ENCODE data around the gene MSI2.

Gene MSI2

GRCh38 chr17:57273490-57273889, 17.2 kb downstream of the MSI2 start:
- no peak for DNase-seq

GRCh38 chr17:57274162-57274561, 17.8 kb downstream of the MSI2 start:
- no peak for DNase-seq

- no peak for DNase-seq
Measured at GRCh38 chr17:57275071-57275764, 18.9 kb downstream of the MSI2 start.

- no peak for DNase-seq
Measured at GRCh38 chr17:57276621-57277020, 20.3 kb downstream of the MSI2 start.

GRCh38 chr17:57277923-57278604, 21.7 kb downstream of the MSI2 start:
- no peak for DNase-seq

GRCh38 chr17:57278740-57279387, 22.5 kb downstream of the MSI2 start:
- no peak for DNase-seq

- DNase-seq, result no peak
Measured at GRCh38 chr17:57279432-57279831, 23.1 kb downstream of the MSI2 start.

GRCh38 chr17:57281887-57282286, 25.6 kb downstream of the MSI2 start:
- no peak for DNase-seq

GRCh38 chr17:57282296-57282695, 26.0 kb downstream of the MSI2 start:
- DNase-seq, result no peak

GRCh38 chr17:57283203-57283971, 27.1 kb downstream of the MSI2 start:
- no peak for DNase-seq

- no peak for DNase-seq
Measured at GRCh38 chr17:57284583-57284982, 28.3 kb downstream of the MSI2 start.

GRCh38 chr17:57284984-57285646, 28.8 kb downstream of the MSI2 start:
- DNase-seq, result peak; percentile 14

GRCh38 chr17:57285701-57286100, 29.4 kb downstream of the MSI2 start:
- no peak for DNase-seq

GRCh38 chr17:57286399-57287105, 30.2 kb downstream of the MSI2 start:
- DNase-seq, result no peak

GRCh38 chr17:57288040-57288772, 31.9 kb downstream of the MSI2 start:
- DNase-seq, result no peak

GRCh38 chr17:57288773-57289121, 32.4 kb downstream of the MSI2 start:
- DNase-seq, result no peak

GRCh38 chr17:57289130-57289529, 32.8 kb downstream of the MSI2 start:
- DNase-seq, result no peak

- DNase-seq, result no peak
Measured at GRCh38 chr17:57289613-57290012, 33.3 kb downstream of the MSI2 start.

- no peak for DNase-seq
Measured at GRCh38 chr17:57290981-57291380, 34.7 kb downstream of the MSI2 start.

GRCh38 chr17:57292091-57292490, 35.8 kb downstream of the MSI2 start:
- DNase-seq, result no peak

- DNase-seq, result no peak
Measured at GRCh38 chr17:57293077-57293476, 36.8 kb downstream of the MSI2 start.

GRCh38 chr17:57294101-57294500, 37.8 kb downstream of the MSI2 start:
- no peak for DNase-seq

All from activated gamma-delta T cell treated with Interleukin-2 at 50 U/mL for 16 hours (primary cell).